Activated T-helper 1 cell treated with anti-CD3 and anti-CD28 coated beads, Interleukin-12 subunit alpha, Interleukin-12 subunit beta, Interleukin-2, Interleukin-4 antibody, amounts not matched to agents 30 ng/mL and 10 ng/mL and 1 ng/mL, durations not matched to agents 14 hours and 24 hours and 36 hours (primary cell): ENCODE data around the gene RSPH3. TPM values are rescaled to one million over a fixed set of nuclear protein-coding genes. Genes with fewer than 3 reads are reported as not detected.
"Not testable (repeated sequence)": the region's sequence is repeated elsewhere in the genome, so short reads cannot be mapped to it uniquely, and the experiment has no call there.

Source experiments
- DNase-seq: peaks from one replicate; pipeline ENCODE4 v3.0.0; 2021; ENCODE audit warnings: low spot score
- H3K27ac Mint-ChIP-seq: one replicate; pipeline ENCODE4 v1.8.0; 2021; ENCODE audit warnings: mild to moderate bottlenecking, mixed read lengths
- H3K27me3 Mint-ChIP-seq: one replicate; pipeline ENCODE4 v1.8.0; 2022; ENCODE audit warnings: mild to moderate bottlenecking, moderate library complexity, mixed read lengths; ENCODE audit not compliant: insufficient read depth
- H3K36me3 Mint-ChIP-seq: one replicate; pipeline ENCODE4 v1.8.0; 2021; ENCODE audit warnings: low read depth, mixed read lengths
- H3K4me1 Mint-ChIP-seq: one replicate; pipeline ENCODE4 v1.8.0; 2021; ENCODE audit warnings: low read depth, mixed read lengths
- H3K4me3 Mint-ChIP-seq: one replicate; pipeline ENCODE4 v1.8.0; 2021; ENCODE audit warnings: mild to moderate bottlenecking, moderate library complexity, mixed read lengths
- H3K9me3 Mint-ChIP-seq: one replicate; pipeline ENCODE4 v1.8.0; 2021; ENCODE audit warnings: mixed read lengths
- intact Hi-C: fragments of 100-400 bp; cut with micrococcal nuclease; formaldehyde crosslinking; loops from one replicate; pipeline ENCODE4 v1.15.1; 2024
- total RNA-seq: library from RNA; stranded (reverse); gene quantifications from 2 replicates; pipeline ENCODE4 v1.2.3, GENCODE V29; 2022

The RSPH3 gene
- total RNA-seq, 1 donor from 2014 or later = 3.8 TPM

- H3K27me3 Mint-ChIP-seq = peaks cover 13% of the 10 kb centered on the region
- H3K4me3 Mint-ChIP-seq = no peak overlapping the region
- no peak for DNase-seq
- intact Hi-C loops = no loop called here
- no peaks in the 10 kb centered on the region for H3K9me3 Mint-ChIP-seq
- no peaks in the 10 kb centered on the region for H3K36me3 Mint-ChIP-seq
- no peak overlapping the region for H3K27ac Mint-ChIP-seq
- H3K4me1 Mint-ChIP-seq = peaks cover 8% of the 10 kb centered on the region
Observed at GRCh38 chr6:158960026-158960425, 40.0 kb downstream of the RSPH3 start.

GRCh38 chr6:158959552-158959951 is 40.5 kb downstream of the RSPH3 start:
- H3K4me3 Mint-ChIP-seq = no peak overlapping the region
- DNase-seq = no peak
- intact Hi-C loops = no loop called here
- H3K27me3 Mint-ChIP-seq = peaks cover 9% of the 10 kb centered on the region
- H3K36me3 Mint-ChIP-seq = no peaks in the 10 kb centered on the region
- H3K9me3 Mint-ChIP-seq = no peaks in the 10 kb centered on the region
- H3K27ac Mint-ChIP-seq = no peak overlapping the region
- H3K4me1 Mint-ChIP-seq = peaks cover 12% of the 10 kb centered on the region

DNA sequence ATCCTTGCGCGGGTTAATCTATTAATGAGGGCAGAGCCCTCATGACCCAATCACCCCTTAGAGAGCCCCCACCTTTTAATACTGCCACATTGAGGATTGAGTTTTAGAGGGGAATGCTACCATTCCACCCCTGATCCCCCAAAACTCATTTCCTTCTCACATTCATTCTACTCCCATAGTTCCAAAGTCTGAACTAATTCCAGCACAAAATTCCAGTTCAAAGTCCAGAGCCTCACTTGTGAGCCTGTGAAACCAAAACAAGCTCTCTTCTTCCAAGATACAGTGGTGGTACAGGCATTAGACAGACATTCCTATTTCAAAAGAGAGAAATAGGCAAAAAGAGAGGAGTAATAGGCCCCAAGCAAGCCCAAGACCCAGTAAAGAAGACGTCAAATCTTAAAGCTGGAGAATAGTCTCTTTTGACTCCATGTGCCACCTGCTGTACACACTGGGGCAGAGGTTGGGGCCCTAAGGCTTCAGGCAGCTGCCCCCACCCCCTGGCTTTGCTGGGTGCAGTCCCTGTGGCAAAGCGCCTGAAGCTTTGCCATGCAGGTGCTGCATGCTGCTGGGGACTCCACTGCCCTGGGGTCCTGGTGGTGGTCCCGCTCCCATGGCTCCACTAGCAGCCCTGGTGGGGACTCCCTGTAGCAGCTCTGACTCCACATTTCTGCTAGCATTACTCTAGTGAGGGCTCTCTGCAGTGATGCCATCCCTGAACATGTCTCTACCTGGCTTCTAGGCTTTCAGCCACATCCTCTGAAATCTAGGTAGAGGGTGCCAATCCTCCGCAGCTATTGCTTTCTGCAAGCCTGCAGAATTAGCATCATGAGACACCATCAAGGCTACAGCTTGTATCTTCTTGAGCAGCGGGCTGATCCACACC is 41.3 kb downstream of the RSPH3 start:
- H3K4me1 Mint-ChIP-seq = peaks cover 13% of the 10 kb centered on the region
- no peaks in the 10 kb centered on the region for H3K36me3 Mint-ChIP-seq
- no peak for DNase-seq
- H3K9me3 Mint-ChIP-seq = no peaks in the 10 kb centered on the region
- intact Hi-C loops = no loop called here
- H3K4me3 Mint-ChIP-seq = no peak overlapping the region
- H3K27ac Mint-ChIP-seq = no peak overlapping the region
- peaks cover 5% of the 10 kb centered on the region for H3K27me3 Mint-ChIP-seq

DNA sequence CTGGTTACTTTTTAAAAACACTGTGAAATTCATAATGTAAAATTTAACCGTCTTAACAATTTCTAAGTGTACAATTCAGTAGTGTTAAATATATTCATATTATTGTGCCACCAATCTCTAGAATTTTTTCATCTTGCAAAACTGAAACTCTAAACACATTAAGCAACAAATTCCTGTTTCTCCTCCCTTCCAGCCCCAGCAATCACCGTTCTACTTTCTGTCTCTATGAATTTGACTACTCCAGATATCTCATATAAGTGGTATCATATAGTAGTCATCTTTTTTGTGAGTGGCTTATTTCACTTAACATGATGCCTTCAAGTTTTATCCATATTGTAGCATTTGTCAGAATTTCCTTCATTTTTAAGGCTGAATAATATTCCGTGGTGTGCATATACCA is 44.7 kb downstream of the RSPH3 start:
- peaks cover 13% of the 10 kb centered on the region for H3K27me3 Mint-ChIP-seq
- DNase-seq = no peak
- peaks cover 13% of the 10 kb centered on the region for H3K4me1 Mint-ChIP-seq
- intact Hi-C loops = no loop called here
- H3K9me3 Mint-ChIP-seq = peaks cover 6% of the 10 kb centered on the region
- H3K27ac Mint-ChIP-seq = no peak overlapping the region
- peak overlapping the region; percentile 3 for H3K4me3 Mint-ChIP-seq
- H3K36me3 Mint-ChIP-seq = no peaks in the 10 kb centered on the region

GRCh38 chr6:158954753-158955152 is 45.2 kb downstream of the RSPH3 start:
- H3K9me3 Mint-ChIP-seq = peaks cover 6% of the 10 kb centered on the region
- H3K27me3 Mint-ChIP-seq = peaks cover 14% of the 10 kb centered on the region
- no peaks in the 10 kb centered on the region for H3K36me3 Mint-ChIP-seq
- H3K4me3 Mint-ChIP-seq = no peak overlapping the region
- H3K4me1 Mint-ChIP-seq = peaks cover 13% of the 10 kb centered on the region
- no peak overlapping the region for H3K27ac Mint-ChIP-seq
- intact Hi-C loops = no loop called here
- DNase-seq = no peak

GRCh38 chr6:158952011-158952410 is 48.0 kb downstream of the RSPH3 start:
- peaks cover 20% of the 10 kb centered on the region for H3K27me3 Mint-ChIP-seq
- not testable (repeated sequence) for H3K9me3 Mint-ChIP-seq

DNA sequence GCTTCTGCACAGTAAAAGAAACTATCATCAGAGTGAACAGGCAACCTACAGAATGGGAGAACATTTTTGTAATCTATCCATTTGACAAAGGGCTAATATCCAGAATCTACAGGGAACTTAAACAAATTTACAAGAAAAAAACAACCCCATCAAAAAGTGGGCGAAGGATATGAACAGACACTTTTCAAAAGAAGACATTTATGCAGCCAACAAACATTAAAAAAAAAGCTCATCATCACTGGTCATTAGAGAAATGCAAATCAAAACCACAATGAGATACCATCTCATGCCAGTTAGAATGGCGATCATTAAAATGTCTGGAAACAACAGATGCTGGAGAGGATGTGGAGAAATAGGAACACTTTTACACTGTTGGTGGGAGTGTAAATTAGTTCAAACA is 48.4 kb downstream of the RSPH3 start:
- H3K36me3 Mint-ChIP-seq, intact Hi-C loops, DNase-seq, H3K9me3 Mint-ChIP-seq, H3K27ac Mint-ChIP-seq, H3K4me3 Mint-ChIP-seq: not testable (repeated sequence)
- Mint-ChIP-seq H3K4me1 (peaks cover 13% of the 10 kb centered on the region), H3K27me3 (peaks cover 22% of the 10 kb centered on the region)

More at GRCh38 chr6:158952011-158952410, 48.0 kb downstream of the RSPH3 start:
- H3K36me3 Mint-ChIP-seq, H3K4me3 Mint-ChIP-seq, intact Hi-C loops, H3K27ac Mint-ChIP-seq, DNase-seq: not testable (repeated sequence)
- H3K4me1 Mint-ChIP-seq = peaks cover 13% of the 10 kb centered on the region

DNA sequence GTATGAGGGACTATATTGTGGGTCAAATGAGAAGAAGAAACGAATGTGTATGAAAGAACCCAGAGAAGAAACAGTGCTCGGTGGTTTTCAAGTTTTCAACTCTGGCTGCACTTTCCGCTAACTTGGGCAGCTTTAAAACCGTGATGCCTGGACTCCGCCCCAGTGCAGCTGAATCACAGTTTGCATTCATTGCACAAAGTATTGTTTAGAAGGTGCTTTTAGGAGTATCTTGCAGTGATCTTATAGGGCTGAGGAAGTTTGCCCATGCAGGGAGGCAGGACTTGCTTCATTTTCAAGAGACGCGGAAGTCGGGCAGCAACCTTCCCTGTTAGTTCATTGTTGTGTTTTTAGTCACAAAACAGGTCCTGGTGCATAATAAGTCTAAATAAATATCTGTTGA is 52.7 kb downstream of the RSPH3 start:
- intact Hi-C loops = no loop called here
- Mint-ChIP-seq H3K9me3 (peaks cover 14% of the 10 kb centered on the region), H3K27ac (no peak overlapping the region), H3K4me3 (no peak overlapping the region), H3K27me3 (peaks cover 22% of the 10 kb centered on the region), H3K4me1 (no peaks in the 10 kb centered on the region), H3K36me3 (no peaks in the 10 kb centered on the region)
- DNase-seq = no peak

GRCh38 chr6:158943380-158944032 is 56.5 kb downstream of the RSPH3 start:
- no peak for DNase-seq
- Mint-ChIP-seq H3K9me3 (peaks cover 9% of the 10 kb centered on the region), H3K4me3 (no peak overlapping the region), H3K4me1 (peaks cover 14% of the 10 kb centered on the region), H3K27me3 (peaks cover 15% of the 10 kb centered on the region), H3K36me3 (no peaks in the 10 kb centered on the region), H3K27ac (no peak overlapping the region)
- intact Hi-C loops = no loop called here

- no peak overlapping the region for H3K4me3 Mint-ChIP-seq
- H3K4me1 Mint-ChIP-seq = peaks cover 22% of the 10 kb centered on the region
- H3K36me3 Mint-ChIP-seq = no peaks in the 10 kb centered on the region
- H3K27me3 Mint-ChIP-seq = peaks cover 16% of the 10 kb centered on the region
- H3K9me3 Mint-ChIP-seq = peaks cover 9% of the 10 kb centered on the region
- no peak overlapping the region for H3K27ac Mint-ChIP-seq
- no peak for DNase-seq
- intact Hi-C loops = no loop called here
Observed at GRCh38 chr6:158942349-158942748, 57.7 kb downstream of the RSPH3 start.

GRCh38 chr6:158941246-158941645 is 58.8 kb downstream of the RSPH3 start:
- DNase-seq = no peak
- H3K27me3 Mint-ChIP-seq = peaks cover 13% of the 10 kb centered on the region
- peaks cover 9% of the 10 kb centered on the region for H3K9me3 Mint-ChIP-seq
- H3K27ac Mint-ChIP-seq = no peak overlapping the region
- no peaks in the 10 kb centered on the region for H3K36me3 Mint-ChIP-seq
- intact Hi-C loops = no loop called here
- H3K4me3 Mint-ChIP-seq = no peak overlapping the region
- peaks cover 22% of the 10 kb centered on the region for H3K4me1 Mint-ChIP-seq

- no peaks in the 10 kb centered on the region for H3K36me3 Mint-ChIP-seq
- intact Hi-C loops = no loop called here
- DNase-seq = no peak
- H3K4me1 Mint-ChIP-seq = peaks cover 22% of the 10 kb centered on the region
- no peak overlapping the region for H3K27ac Mint-ChIP-seq
- H3K9me3 Mint-ChIP-seq = peaks cover 9% of the 10 kb centered on the region
- peaks cover 13% of the 10 kb centered on the region for H3K27me3 Mint-ChIP-seq
- H3K4me3 Mint-ChIP-seq = peak overlapping the region; percentile 45
Observed at GRCh38 chr6:158939255-158940159, 60.5 kb downstream of the RSPH3 start.
